HEK293 (cell line): ENCODE measurements around the gene SST.

Experiments used
- CTCF ChIA-PET: fragments of 350-600 bp; formaldehyde crosslinking; extraction: SDS; loops from one replicate; lab custom pipeline; 2021; ENCODE audit warnings: antibody characterized with exemption; lab: Yijun Ruan, JAX
- POLR2A ChIA-PET: fragments of 300-600 bp; formaldehyde crosslinking; extraction: SDS; loops from one replicate; lab custom pipeline; 2020; ENCODE audit warnings: antibody characterized with exemption, inconsistent platforms; lab: Yijun Ruan, JAX
- H3K27ac ChIP-seq: fragments of 200-500 bp; sonication (Bioruptor generic); 2 replicates; pipeline ENCODE4 v1.5.1; 2014; ENCODE audit warnings: low read depth, low read length, control low read depth, inconsistent platforms; ENCODE audit errors: extremely low read depth
- H3K36me3 ChIP-seq, 2 experiments: fragments of 200-500 bp in 1 of 2; sonication (Bioruptor generic) in 1 of 2; 1 replicate in 1 of 2; 2 replicates in 1 of 2; pipeline ENCODE4 v1.5.1; 2014 to 2017; ENCODE audit warnings: inconsistent platforms in 2 of 2, low read length in 2 of 2; ENCODE audit not compliant: control insufficient read depth in 2 of 2, insufficient read depth in 1 of 2
- H3K4me1 ChIP-seq: fragments of 200-500 bp; sonication (Bioruptor generic); 2 replicates; pipeline ENCODE4 v1.5.1; 2014; ENCODE audit warnings: mild to moderate bottlenecking, low read length, inconsistent platforms; ENCODE audit not compliant: control insufficient read depth, insufficient read depth
- H3K4me3 ChIP-seq: 2 replicates; pipeline ENCODE4 v1.5.1; 2011; ENCODE audit warnings: low read depth, mild to moderate bottlenecking, control low read depth, low read length, moderate library complexity
- H3K9me3 ChIP-seq: fragments of 200-500 bp; sonication (Bioruptor generic); 2 replicates; pipeline ENCODE4 v1.5.1; 2014; ENCODE audit warnings: low read depth, low read length, inconsistent platforms; ENCODE audit not compliant: control insufficient read depth, insufficient read depth
- BCL6B ChIP-seq: fragments of 450-650 bp; formaldehyde crosslinking; IDR thresholded peaks from 2 replicates; pipeline ENCODE4 v1.5.1; 2017; ENCODE audit warnings: missing biosample characterization, missing genetic modification characterization
- OSR2 ChIP-seq: fragments of 450-650 bp; formaldehyde crosslinking; IDR thresholded peaks from 2 replicates; pipeline ENCODE4 v1.5.1; 2016; ENCODE audit warnings: missing biosample characterization, missing genetic modification characterization
- ZBTB6 ChIP-seq: fragments of 450-650 bp; formaldehyde crosslinking; IDR thresholded peaks from 2 replicates; pipeline ENCODE4 v1.5.1; 2017; ENCODE audit warnings: missing biosample characterization, missing genetic modification characterization
- ZFHX2 ChIP-seq: fragments of 450-650 bp; formaldehyde crosslinking; conservative IDR thresholded peaks from 2 replicates; pipeline ENCODE4 v1.5.1; 2016; ENCODE audit warnings: missing biosample characterization, missing genetic modification characterization
- ZFP69B ChIP-seq: fragments of 450-650 bp; formaldehyde crosslinking; IDR thresholded peaks from 2 replicates; pipeline ENCODE4 v1.5.1; 2016; ENCODE audit warnings: missing biosample characterization, missing genetic modification characterization
- ZNF184 ChIP-seq: fragments of 450-650 bp; IDR thresholded peaks from 2 replicates; pipeline ENCODE4 v1.5.1; 2018; ENCODE audit warnings: missing biosample characterization, mild to moderate bottlenecking, missing genetic modification characterization
- ZNF280C ChIP-seq: fragments of 450-650 bp; formaldehyde crosslinking; IDR thresholded peaks from 2 replicates; pipeline ENCODE4 v1.5.1; 2016; ENCODE audit warnings: missing biosample characterization, missing genetic modification characterization
- ZNF521 ChIP-seq: fragments of 450-650 bp; formaldehyde crosslinking; IDR thresholded peaks from 2 replicates; pipeline ENCODE4 v1.5.1; 2017; ENCODE audit warnings: missing biosample characterization, mild to moderate bottlenecking, missing genetic modification characterization
- ZNF555 ChIP-seq: fragments of 450-650 bp; formaldehyde crosslinking; conservative IDR thresholded peaks from 2 replicates; pipeline ENCODE4 v1.5.1; 2017; ENCODE audit warnings: missing biosample characterization, mild to moderate bottlenecking, missing genetic modification characterization, inconsistent platforms
- ZNF560 ChIP-seq: fragments of 450-650 bp; formaldehyde crosslinking; IDR thresholded peaks from 2 replicates; pipeline ENCODE4 v1.5.1; 2017; ENCODE audit warnings: missing biosample characterization, missing genetic modification characterization, borderline replicate concordance
- ZNF629 ChIP-seq: fragments of 450-650 bp; formaldehyde crosslinking; IDR thresholded peaks from 2 replicates; pipeline ENCODE4 v1.5.1; 2017; ENCODE audit warnings: missing biosample characterization, missing genetic modification characterization
- ZSCAN18 ChIP-seq: fragments of 450-650 bp; formaldehyde crosslinking; IDR thresholded peaks from 2 replicates; pipeline ENCODE4 v1.5.1; 2016; ENCODE audit warnings: missing biosample characterization, missing genetic modification characterization
- ZSCAN23 ChIP-seq: fragments of 450-650 bp; formaldehyde crosslinking; IDR thresholded peaks from 2 replicates; pipeline ENCODE4 v1.5.1; 2016; ENCODE audit warnings: missing biosample characterization, missing genetic modification characterization
- ZXDB ChIP-seq: fragments of 450-650 bp; formaldehyde crosslinking; IDR thresholded peaks from 2 replicates; pipeline ENCODE4 v1.5.1; 2016; ENCODE audit warnings: missing biosample characterization, missing genetic modification characterization
- TF ChIP-seq, protein P1 (sequence below): fragments of 450-650 bp; formaldehyde crosslinking; conservative IDR thresholded peaks from 2 replicates; pipeline ENCODE4 v1.5.1; 2016; ENCODE audit warnings: low read depth, missing biosample characterization, missing genetic modification characterization
- TF ChIP-seq, protein P2 (sequence below): fragments of 450-650 bp; formaldehyde crosslinking; IDR thresholded peaks from 2 replicates; pipeline ENCODE4 v1.5.1; 2016; ENCODE audit warnings: missing biosample characterization, missing genetic modification characterization, low read depth

SST gene

GRCh38 chr3:187695449-187695848 is 25.3 kb upstream of the SST start:
- CTCF ChIA-PET = no interaction called here
- H3K36me3 ChIP-seq = no peaks in the 10 kb centered on the region
- H3K9me3 ChIP-seq = no peaks in the 10 kb centered on the region
- H3K27ac ChIP-seq = no peak overlapping the region
- no peak for TF ChIP-seq ZNF560 (tag by site-specific recombination)
- H3K4me1 ChIP-seq = no peaks in the 10 kb centered on the region
- no peak overlapping the region for H3K4me3 ChIP-seq
- POLR2A ChIA-PET = no interaction called here

DNA sequence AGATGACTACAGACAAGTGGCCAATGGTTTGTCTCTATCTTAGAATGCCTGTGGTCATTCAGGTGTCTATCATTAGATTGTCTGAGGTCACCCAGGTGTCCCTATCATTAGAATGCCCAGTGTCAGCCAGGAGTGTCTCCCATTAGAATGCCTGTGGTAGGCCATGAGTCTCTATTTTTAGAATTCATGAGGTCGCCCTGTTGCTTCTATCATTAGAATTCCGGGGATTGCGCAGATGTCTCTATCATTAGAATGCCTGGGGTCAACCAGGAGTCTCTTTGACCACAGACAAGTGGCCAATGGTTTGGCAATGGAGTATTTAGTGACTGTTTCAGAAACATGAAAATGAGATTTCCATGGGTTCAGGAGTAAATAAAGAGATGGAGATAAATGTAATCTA is 24.6 kb upstream of the SST start:
- Histone ChIP-seq H3K36me3 (no peaks in the 10 kb centered on the region), H3K27ac (no peak overlapping the region), H3K4me3 (no peak overlapping the region), H3K9me3 (no peaks in the 10 kb centered on the region), H3K4me1 (no peaks in the 10 kb centered on the region)
- POLR2A ChIA-PET = no interaction called here
- CTCF ChIA-PET = interaction anchor here (1.4 kb wide), 1 partner anchor 20 kb away, joined by 3 read pairs; no protein-coding TSS in a partner anchor
- TF ChIP-seq ZNF555 (no peak), ZNF280C (no peak)

GRCh38 chr3:187693431-187693830 is 23.2 kb upstream of the SST start:
- no peak for TF ChIP-seq ZNF184 (tag by site-specific recombination)
- TF ChIP-seq ZBTB6 (tag by site-specific recombination) = no peak
- TF ChIP-seq ZNF629 = no peak
- no peak for TF ChIP-seq OSR2 (tag by site-specific recombination)
- no peak for TF ChIP-seq ZNF555
- TF ChIP-seq ZXDB (tag by site-specific recombination) = no peak
- no peak for TF ChIP-seq BCL6B (tag by site-specific recombination)
- no peak for TF ChIP-seq ZSCAN18
- TF ChIP-seq ZNF521 (tag by site-specific recombination) = no peak
- no peak for TF ChIP-seq ZFP69B (tag by site-specific recombination)
- Histone ChIP-seq H3K36me3 (no peaks in the 10 kb centered on the region), H3K4me3 (no peak overlapping the region), H3K27ac (no peak overlapping the region), H3K4me1 (no peaks in the 10 kb centered on the region), H3K9me3 (no peaks in the 10 kb centered on the region)
- CTCF ChIA-PET = interaction anchor here (0.7 to 1.4 kb wide), 4 partner anchors 14 to 492 kb away, joined by 3 to 7 read pairs (median 4); no protein-coding TSS in a partner anchor
- POLR2A ChIA-PET = no interaction called here

DNA sequence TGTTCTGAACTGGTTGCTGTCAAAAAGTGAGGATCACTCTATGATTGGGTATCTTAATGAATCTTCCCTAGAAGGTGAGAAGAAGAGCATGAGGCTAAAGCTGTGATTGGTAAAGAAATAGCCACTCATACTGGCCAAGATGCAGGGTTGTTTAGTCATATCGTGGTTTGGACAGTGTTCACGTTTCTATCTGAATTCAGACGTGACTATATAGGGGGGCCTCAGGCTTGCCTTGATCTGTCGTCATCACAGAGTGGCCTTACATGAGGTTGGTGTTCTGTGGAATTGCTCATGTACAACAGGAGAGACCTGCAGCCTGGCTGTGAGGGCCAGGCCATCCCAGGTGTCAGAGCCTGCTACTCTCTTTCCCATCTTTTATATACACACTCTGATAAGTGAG is 19.8 kb upstream of the SST start:
- POLR2A ChIA-PET = no interaction called here
- CTCF ChIA-PET = interaction anchor here (5.9 kb wide), 1 partner anchor 10 kb away, joined by 28 read pairs; no protein-coding TSS in a partner anchor
- no peak overlapping the region for H3K27ac ChIP-seq
- TF ChIP-seq, protein P1, sequence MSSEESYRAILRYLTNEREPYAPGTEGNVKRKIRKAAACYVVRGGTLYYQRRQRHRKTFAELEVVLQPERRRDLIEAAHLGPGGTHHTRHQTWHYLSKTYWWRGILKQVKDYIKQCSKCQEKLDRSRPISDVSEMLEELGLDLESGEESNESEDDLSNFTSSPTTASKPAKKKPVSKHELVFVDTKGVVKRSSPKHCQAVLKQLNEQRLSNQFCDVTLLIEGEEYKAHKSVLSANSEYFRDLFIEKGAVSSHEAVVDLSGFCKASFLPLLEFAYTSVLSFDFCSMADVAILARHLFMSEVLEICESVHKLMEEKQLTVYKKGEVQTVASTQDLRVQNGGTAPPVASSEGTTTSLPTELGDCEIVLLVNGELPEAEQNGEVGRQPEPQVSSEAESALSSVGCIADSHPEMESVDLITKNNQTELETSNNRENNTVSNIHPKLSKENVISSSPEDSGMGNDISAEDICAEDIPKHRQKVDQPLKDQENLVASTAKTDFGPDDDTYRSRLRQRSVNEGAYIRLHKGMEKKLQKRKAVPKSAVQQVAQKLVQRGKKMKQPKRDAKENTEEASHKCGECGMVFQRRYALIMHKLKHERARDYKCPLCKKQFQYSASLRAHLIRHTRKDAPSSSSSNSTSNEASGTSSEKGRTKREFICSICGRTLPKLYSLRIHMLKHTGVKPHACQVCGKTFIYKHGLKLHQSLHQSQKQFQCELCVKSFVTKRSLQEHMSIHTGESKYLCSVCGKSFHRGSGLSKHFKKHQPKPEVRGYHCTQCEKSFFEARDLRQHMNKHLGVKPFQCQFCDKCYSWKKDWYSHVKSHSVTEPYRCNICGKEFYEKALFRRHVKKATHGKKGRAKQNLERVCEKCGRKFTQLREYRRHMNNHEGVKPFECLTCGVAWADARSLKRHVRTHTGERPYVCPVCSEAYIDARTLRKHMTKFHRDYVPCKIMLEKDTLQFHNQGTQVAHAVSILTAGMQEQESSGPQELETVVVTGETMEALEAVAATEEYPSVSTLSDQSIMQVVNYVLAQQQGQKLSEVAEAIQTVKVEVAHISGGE (tag by site-specific recombination) = no peak
- TF ChIP-seq ZSCAN23 (no peak), ZNF521 (tag by site-specific recombination) (no peak), ZFHX2 (tag by site-specific recombination) (no peak)
- TF ChIP-seq, protein P2, sequence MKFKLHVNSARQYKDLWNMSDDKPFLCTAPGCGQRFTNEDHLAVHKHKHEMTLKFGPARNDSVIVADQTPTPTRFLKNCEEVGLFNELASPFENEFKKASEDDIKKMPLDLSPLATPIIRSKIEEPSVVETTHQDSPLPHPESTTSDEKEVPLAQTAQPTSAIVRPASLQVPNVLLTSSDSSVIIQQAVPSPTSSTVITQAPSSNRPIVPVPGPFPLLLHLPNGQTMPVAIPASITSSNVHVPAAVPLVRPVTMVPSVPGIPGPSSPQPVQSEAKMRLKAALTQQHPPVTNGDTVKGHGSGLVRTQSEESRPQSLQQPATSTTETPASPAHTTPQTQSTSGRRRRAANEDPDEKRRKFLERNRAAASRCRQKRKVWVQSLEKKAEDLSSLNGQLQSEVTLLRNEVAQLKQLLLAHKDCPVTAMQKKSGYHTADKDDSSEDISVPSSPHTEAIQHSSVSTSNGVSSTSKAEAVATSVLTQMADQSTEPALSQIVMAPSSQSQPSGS (tag by site-specific recombination) = no peak

More for the DNA sequence above, 19.8 kb upstream of the SST start:
- Histone ChIP-seq H3K4me3 (no peak overlapping the region), H3K9me3 (no peaks in the 10 kb centered on the region), H3K36me3 (no peaks in the 10 kb centered on the region), H3K4me1 (no peaks in the 10 kb centered on the region)
